PC-9 (cell line): Measurements from ENCODE around the gene FAM78B.

Source experiments
- CTCF ChIP-seq: fragments of 200-600 bp; sonication (generic); conservative IDR thresholded peaks from 2 replicates; pipeline ENCODE4 v1.6.1; 2017; ENCODE audit warnings: mixed run types, antibody characterized with exemption, mild to moderate bottlenecking, moderate library complexity
- EZH2 ChIP-seq: fragments of 200-600 bp; sonication (generic); IDR thresholded peaks from 2 replicates; pipeline ENCODE4 v1.8.0; 2017; ENCODE audit warnings: antibody characterized with exemption, low read depth

- TF ChIP-seq CTCF (no peak), EZH2 (no peak)
Measured at GRCh38 chr1:166185526-166185925, 18.7 kb upstream of the FAM78B start.
